ENCODE results near the gene DPPA5. TPM values are rescaled to one million over a fixed set of nuclear protein-coding genes. Genes with fewer than 3 reads are reported as not detected.
A peak's percentile ranks its signal among the peaks of the same experiment; 100 is the strongest.

DPPA5 gene
- total and polyA plus RNA-seq, 9 of the 15 experiments (the other 6 are each of a cell fraction or from before 2014, with no cell fraction given) = not detected

DNA sequence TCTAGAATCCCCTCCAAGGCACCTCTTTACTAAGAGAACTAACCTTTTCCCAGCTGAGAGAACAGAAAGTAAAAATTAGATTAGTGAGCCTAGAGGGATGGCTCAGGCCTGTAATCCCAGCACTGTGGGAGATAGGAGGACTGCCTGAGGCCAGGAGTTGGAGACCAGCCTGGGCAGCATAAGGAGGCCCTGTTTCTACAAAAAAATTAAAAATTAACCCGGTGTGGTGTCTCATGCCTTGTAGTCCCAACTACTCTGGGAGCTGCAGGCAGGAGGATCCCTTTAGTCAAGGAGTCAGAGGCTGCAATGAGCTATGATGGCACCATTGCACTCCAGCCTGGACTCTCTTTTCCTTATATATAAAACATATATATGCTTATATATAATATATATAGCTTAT lies 21.1 kb upstream of the DPPA5 start (continued):
- TF ChIP-seq JUN (IDR thresholded peaks at IDR 0.05; ENCODE audit: borderline replicate concordance, low read depth, low read length) (no peak), JUN (CRISPR knock-in tag; IDR thresholded peaks at IDR 0.05; ENCODE audit: borderline replicate concordance) (no peak), PHB (CRISPR knock-in tag; IDR thresholded peaks at IDR 0.05) (no peak)
- TF ChIP-seq, protein P1, sequence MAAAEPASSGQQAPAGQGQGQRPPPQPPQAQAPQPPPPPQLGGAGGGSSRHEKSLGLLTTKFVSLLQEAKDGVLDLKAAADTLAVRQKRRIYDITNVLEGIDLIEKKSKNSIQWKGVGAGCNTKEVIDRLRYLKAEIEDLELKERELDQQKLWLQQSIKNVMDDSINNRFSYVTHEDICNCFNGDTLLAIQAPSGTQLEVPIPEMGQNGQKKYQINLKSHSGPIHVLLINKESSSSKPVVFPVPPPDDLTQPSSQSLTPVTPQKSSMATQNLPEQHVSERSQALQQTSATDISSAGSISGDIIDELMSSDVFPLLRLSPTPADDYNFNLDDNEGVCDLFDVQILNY (CRISPR knock-in tag; IDR thresholded peaks at IDR 0.05) = no peak

DNA sequence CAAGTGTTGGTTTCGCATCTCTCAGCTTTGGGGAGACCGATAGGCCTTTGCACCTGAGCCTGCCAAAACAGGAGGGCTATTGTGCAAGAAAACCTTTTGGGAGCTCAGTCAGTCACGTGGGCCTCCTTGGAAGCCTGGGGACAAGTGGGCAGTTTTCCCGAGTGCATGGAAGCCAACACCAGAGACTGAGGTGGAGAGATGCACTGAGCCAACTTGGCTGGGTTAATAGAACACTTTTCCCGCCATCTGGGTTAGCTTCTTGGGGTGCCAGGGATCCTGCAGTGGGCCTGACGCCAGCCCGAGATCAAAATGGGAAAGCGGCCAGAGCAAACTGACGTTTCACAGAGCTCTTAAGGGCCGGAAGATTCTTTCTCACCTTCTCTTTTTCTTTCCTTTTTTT lies 18.4 kb upstream of the DPPA5 start:
- intact Hi-C loops (cut with micrococcal nuclease) (no loop called here), in situ Hi-C loops (cut with MboI) (no loop called here)
- ATAC-seq (no peak), FAIRE-seq (no peak), DNase-seq (ENCODE audit: extremely low read depth in 1 of 4, low spot score in 3 of 4) (no peak)
- Histone ChIP-seq H3K27ac (ENCODE audit: extremely low read depth, low read depth, low read length) (no peak overlapping the region), H3K79me2 (ENCODE audit: control insufficient read depth, insufficient read depth, low read length) (no peaks in the 10 kb centered on the region), H3K9me3 (replicated peaks; ENCODE audit: control insufficient read depth, insufficient read depth, low read depth, low read length) (no peaks in the 10 kb centered on the region), H3K36me3 (ENCODE audit: control insufficient read depth, insufficient read depth, low read length) (no peaks in the 10 kb centered on the region), H3K9me1 (ENCODE audit: control insufficient read depth, insufficient read depth, low read length) (no peaks in the 10 kb centered on the region), H3K4me2 (ENCODE audit: insufficient read depth, low read length) (no peak overlapping the region), H2AFZ (ENCODE audit: low read depth, low read length) (no peak overlapping the region; the same call in 1 of the 2 replicates), H3K4me1 (replicated peaks in 1 of 2; ENCODE audit: control insufficient read depth in 2 of 2, insufficient read depth in 2 of 2, low read length in 2 of 2) (peaks cover 8 to 9% of the 10 kb centered on the region in 2 experiments; a peak in 3 of 5 replicates), H3K9ac (ENCODE audit: insufficient read depth in 1 of 2, low read depth in 2 of 2, low read length in 2 of 2) (no peak overlapping the region), H3K27me3 (ENCODE audit: control insufficient read depth in 2 of 2, insufficient read depth in 2 of 2, low read length in 2 of 2) (peaks cover 0 to 11% of the 10 kb centered on the region in 2 experiments; a peak in 2 of 5 replicates), H3K4me3 (no peak overlapping the region), H4K20me1 (replicated peaks; ENCODE audit: control insufficient read depth, insufficient read depth, low read length) (no peaks in the 10 kb centered on the region)
- no TSS peak for BruUV-seq (replicated peaks)
- ChIA-PET CTCF (ENCODE audit: low intra/inter-chr PET ratio) (no interaction called here), POLR2A (no interaction called here)
- 62% methylated on average over 10 of the region's 10 CpGs for WGBS (ENCODE audit: insufficient coverage, low coverage, missing lambda C conversion rate)
- TF ChIP-seq CEBPB (tag; IDR thresholded peaks at IDR 0.05) (0 out of 2 replicates have a peak, but pooled peaks have one; percentile 24), ZNF830 (CRISPR knock-in tag; IDR thresholded peaks at IDR 0.05) (no peak)

Data from K562 (cell line).